Measurements from ENCODE around the gene IGFBP5.

Gene IGFBP5

DNA sequence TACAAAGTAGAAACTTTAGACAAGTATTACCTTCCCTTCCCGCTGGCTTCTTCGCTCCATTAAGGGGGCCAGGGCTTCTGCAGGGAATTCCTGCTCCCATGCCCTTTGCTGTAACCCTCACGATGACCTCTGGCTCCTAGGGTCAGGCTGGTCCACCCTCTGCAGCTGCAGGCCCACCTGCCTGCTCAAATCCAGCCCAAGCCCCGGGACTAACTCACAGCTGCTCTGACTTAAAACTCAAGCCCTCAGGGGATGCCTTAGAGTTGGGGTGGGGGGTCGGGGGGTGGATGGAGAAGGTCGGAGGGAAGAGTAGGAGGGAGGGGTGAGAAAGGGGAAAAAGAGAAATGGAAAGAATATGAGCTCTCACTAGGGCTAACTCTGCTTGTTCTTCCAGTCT lies 4.9 kb downstream of the IGFBP5 start:
- TF ChIP-seq CREB1 (IDR thresholded peaks at IDR 0.05; ENCODE audit: low read depth): no peak
- TF ChIP-seq CEBPB (IDR thresholded peaks at IDR 0.05): no peak
- TF ChIP-seq YY1 (IDR thresholded peaks at IDR 0.05; ENCODE audit: low read depth): no peak
- TF ChIP-seq, protein P1, sequence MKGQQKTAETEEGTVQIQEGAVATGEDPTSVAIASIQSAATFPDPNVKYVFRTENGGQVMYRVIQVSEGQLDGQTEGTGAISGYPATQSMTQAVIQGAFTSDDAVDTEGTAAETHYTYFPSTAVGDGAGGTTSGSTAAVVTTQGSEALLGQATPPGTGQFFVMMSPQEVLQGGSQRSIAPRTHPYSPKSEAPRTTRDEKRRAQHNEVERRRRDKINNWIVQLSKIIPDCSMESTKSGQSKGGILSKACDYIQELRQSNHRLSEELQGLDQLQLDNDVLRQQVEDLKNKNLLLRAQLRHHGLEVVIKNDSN (IDR thresholded peaks at IDR 0.05): no peak
- no peak for TF ChIP-seq TEAD4 (IDR thresholded peaks at IDR 0.05)
- no peak for TF ChIP-seq TAF1 (IDR thresholded peaks at IDR 0.05; ENCODE audit: low read depth)
- TF ChIP-seq, protein P2, sequence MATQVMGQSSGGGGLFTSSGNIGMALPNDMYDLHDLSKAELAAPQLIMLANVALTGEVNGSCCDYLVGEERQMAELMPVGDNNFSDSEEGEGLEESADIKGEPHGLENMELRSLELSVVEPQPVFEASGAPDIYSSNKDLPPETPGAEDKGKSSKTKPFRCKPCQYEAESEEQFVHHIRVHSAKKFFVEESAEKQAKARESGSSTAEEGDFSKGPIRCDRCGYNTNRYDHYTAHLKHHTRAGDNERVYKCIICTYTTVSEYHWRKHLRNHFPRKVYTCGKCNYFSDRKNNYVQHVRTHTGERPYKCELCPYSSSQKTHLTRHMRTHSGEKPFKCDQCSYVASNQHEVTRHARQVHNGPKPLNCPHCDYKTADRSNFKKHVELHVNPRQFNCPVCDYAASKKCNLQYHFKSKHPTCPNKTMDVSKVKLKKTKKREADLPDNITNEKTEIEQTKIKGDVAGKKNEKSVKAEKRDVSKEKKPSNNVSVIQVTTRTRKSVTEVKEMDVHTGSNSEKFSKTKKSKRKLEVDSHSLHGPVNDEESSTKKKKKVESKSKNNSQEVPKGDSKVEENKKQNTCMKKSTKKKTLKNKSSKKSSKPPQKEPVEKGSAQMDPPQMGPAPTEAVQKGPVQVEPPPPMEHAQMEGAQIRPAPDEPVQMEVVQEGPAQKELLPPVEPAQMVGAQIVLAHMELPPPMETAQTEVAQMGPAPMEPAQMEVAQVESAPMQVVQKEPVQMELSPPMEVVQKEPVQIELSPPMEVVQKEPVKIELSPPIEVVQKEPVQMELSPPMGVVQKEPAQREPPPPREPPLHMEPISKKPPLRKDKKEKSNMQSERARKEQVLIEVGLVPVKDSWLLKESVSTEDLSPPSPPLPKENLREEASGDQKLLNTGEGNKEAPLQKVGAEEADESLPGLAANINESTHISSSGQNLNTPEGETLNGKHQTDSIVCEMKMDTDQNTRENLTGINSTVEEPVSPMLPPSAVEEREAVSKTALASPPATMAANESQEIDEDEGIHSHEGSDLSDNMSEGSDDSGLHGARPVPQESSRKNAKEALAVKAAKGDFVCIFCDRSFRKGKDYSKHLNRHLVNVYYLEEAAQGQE (IDR thresholded peaks at IDR 0.05; ENCODE audit: low read depth): no peak
- no peak for TF ChIP-seq EGR1 (IDR thresholded peaks at IDR 0.05)
- no peak for TF ChIP-seq EP300 (IDR thresholded peaks at IDR 0.05; ENCODE audit: borderline replicate concordance)
- no peak for TF ChIP-seq FOXM1 (IDR thresholded peaks at IDR 0.05; ENCODE audit: borderline replicate concordance, low read depth)
- TF ChIP-seq, protein P3, sequence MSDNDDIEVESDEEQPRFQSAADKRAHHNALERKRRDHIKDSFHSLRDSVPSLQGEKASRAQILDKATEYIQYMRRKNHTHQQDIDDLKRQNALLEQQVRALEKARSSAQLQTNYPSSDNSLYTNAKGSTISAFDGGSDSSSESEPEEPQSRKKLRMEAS (IDR thresholded peaks at IDR 0.05): no peak
- TF ChIP-seq TCF12 (IDR thresholded peaks at IDR 0.05; ENCODE audit: low read depth): no peak
- TF ChIP-seq NFIC (IDR thresholded peaks at IDR 0.05): no peak
- TF ChIP-seq ZBTB7A (IDR thresholded peaks at IDR 0.05; ENCODE audit: low read depth): no peak
- no peak for TF ChIP-seq RAD21 (IDR thresholded peaks at IDR 0.05; ENCODE audit: low read depth)

DNA sequence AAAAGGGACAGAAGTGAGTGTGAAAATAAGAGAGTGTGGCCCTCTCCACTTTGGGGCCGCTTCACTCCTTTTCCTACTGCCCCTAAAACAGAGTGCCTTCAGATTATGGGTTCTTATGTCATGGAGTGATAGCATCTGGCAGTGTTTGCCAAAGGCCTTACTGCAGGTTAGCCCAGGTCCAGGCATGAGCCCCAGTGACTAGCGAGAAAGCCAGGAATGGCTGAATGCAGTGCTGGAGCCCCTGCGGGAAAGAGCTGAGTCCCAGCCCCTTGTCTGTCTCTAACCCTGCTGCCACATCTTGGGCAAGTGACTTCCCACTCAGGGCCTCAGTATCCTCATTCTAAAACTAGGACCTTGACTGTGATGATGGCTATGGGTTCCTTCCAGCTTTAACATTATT lies 6.0 kb downstream of the IGFBP5 start:
- no peak for TF ChIP-seq ZBTB7A (IDR thresholded peaks at IDR 0.05; ENCODE audit: low read depth)
- TF ChIP-seq TEAD4 (IDR thresholded peaks at IDR 0.05): no peak
- no peak for TF ChIP-seq RAD21 (IDR thresholded peaks at IDR 0.05; ENCODE audit: low read depth)
- no peak for TF ChIP-seq CEBPB (IDR thresholded peaks at IDR 0.05)
- no peak for TF ChIP-seq NFIC (IDR thresholded peaks at IDR 0.05)
- no peak for TF ChIP-seq EP300 (IDR thresholded peaks at IDR 0.05; ENCODE audit: borderline replicate concordance)
- TF ChIP-seq FOXM1 (IDR thresholded peaks at IDR 0.05; ENCODE audit: borderline replicate concordance, low read depth): no peak
- TF ChIP-seq YY1 (IDR thresholded peaks at IDR 0.05; ENCODE audit: low read depth): no peak
- TF ChIP-seq EGR1 (IDR thresholded peaks at IDR 0.05): no peak
- TF ChIP-seq, protein P1 (IDR thresholded peaks at IDR 0.05): no peak
- no peak for TF ChIP-seq TCF12 (IDR thresholded peaks at IDR 0.05; ENCODE audit: low read depth)
- TF ChIP-seq TAF1 (IDR thresholded peaks at IDR 0.05; ENCODE audit: low read depth): no peak
- TF ChIP-seq, protein P3 (IDR thresholded peaks at IDR 0.05): no peak
- TF ChIP-seq, protein P2 (IDR thresholded peaks at IDR 0.05; ENCODE audit: low read depth): no peak
- no peak for TF ChIP-seq CREB1 (IDR thresholded peaks at IDR 0.05; ENCODE audit: low read depth)

DNA sequence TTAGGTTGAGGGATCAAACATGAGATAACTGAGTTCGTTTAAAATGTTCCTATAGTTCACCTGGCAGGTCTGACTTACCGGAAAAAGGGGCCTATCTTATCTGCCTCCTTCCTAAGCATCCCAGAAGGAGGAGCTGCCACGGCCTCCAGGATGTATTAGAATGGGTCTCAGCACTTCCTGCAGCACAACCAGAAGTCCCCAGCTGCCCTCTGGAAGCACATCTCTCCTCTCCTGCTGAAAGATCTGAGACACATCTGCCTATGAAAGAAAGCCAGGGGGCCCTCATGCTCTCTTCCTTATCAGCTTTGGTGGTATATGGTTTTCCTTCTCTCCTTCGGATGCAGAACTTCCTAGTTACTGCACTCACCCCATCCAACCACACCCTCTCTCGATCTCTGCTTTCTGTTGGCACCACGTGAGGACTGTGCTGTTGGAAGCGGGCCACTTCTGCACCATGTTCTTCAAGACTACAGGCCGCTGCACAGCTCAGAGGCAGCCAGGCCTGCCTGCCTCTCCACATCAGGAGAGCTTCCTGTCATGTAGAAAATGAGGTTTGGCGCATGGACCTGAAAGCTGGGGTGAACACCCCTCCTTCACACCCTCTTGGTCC lies 6.5 kb downstream of the IGFBP5 start:
- no peak for TF ChIP-seq EGR1 (IDR thresholded peaks at IDR 0.05)
- TF ChIP-seq, protein P2 (IDR thresholded peaks at IDR 0.05; ENCODE audit: low read depth): no peak

DNA sequence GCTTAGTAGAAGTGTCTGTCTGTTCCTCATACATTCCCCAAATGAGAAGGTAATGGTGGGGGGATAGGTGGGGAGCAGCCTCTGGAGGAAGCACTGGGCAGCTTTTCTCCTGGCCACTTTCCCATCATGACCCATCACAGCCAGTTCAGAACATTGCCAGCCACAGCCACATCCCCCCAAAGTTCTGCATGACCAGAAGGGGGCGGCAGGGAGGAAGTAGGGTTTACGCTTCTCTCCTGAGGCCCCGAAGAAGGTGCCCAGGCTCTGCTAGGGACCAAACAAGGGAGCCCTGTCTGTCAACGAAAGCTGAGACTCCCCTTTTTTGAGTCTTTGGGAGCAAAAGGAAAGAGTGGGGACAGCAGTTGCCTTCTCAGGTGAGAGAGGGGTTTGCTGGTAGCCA lies 7.7 kb downstream of the IGFBP5 start:
- TF ChIP-seq CREB1 (IDR thresholded peaks at IDR 0.05; ENCODE audit: low read depth) (no peak), RAD21 (IDR thresholded peaks at IDR 0.05; ENCODE audit: low read depth) (peak; percentile 47)

DNA sequence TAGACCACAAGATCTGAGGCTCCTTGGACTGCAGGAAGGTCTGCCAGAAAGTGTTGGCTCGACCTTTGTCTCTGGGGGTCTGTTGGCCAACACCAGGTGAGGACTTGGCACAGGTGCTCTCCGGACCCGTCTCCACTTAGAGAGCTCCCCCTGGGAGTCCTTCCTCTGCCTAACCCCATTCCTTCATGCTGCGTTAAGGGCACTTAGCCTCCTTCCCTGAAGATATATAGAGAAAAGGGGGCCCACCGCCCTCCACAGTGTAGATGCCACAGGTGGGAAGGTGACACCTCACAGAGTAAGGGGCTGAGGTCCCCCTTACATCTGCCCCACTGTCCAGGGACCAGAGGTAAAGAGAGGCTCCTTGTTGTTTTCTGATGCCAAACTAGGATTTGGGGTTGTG lies 8.2 kb downstream of the IGFBP5 start:
- TF ChIP-seq CREB1 (IDR thresholded peaks at IDR 0.05; ENCODE audit: low read depth) (no peak), ZBTB7A (IDR thresholded peaks at IDR 0.05; ENCODE audit: low read depth) (no peak), YY1 (IDR thresholded peaks at IDR 0.05; ENCODE audit: low read depth) (no peak), EGR1 (IDR thresholded peaks at IDR 0.05) (no peak), TAF1 (IDR thresholded peaks at IDR 0.05; ENCODE audit: low read depth) (no peak), TEAD4 (IDR thresholded peaks at IDR 0.05) (no peak), NFIC (IDR thresholded peaks at IDR 0.05) (no peak), EP300 (IDR thresholded peaks at IDR 0.05; ENCODE audit: borderline replicate concordance) (no peak)
- TF ChIP-seq, protein P1 (IDR thresholded peaks at IDR 0.05): no peak
